SU-DHL-6 (cell line): ENCODE data around the gene INPP5A.

ENCODE experiments used
- CTCF ChIP-seq: fragments of 200-600 bp; sonication (generic); IDR thresholded peaks from one replicate; pipeline ENCODE4 v1.5.1; 2017; ENCODE audit warnings: antibody characterized with exemption, mild to moderate bottlenecking, low read length, moderate library complexity; ENCODE audit not compliant: insufficient read depth, poor library complexity, severe bottlenecking
- EZH2phosphoT487 ChIP-seq: fragments of 200-600 bp; sonication (generic), shearing (Covaris generic); conservative IDR thresholded peaks from 2 replicates; pipeline ENCODE4 v1.6.1; 2018; ENCODE audit warnings: mild to moderate bottlenecking, antibody characterized with exemption, low read length, moderate library complexity, mixed read lengths

- TF ChIP-seq CTCF (no peak), EZH2phosphoT487 (no peak)
Measured at GRCh38 chr10:132685921-132686680, 148.5 kb downstream of the INPP5A start.
